ENCODE measurements around the gene EVI2B. TPM values are rescaled to one million over a fixed set of nuclear protein-coding genes. Genes with fewer than 3 reads are reported as not detected.
"Not testable (repeated sequence)": the region's sequence is repeated elsewhere in the genome, so short reads cannot be mapped to it uniquely, and the experiment has no call there.

The EVI2B gene
- total RNA-seq, 4 donors from 2014 or later = 1.4 to 21.0 (median 5.6) TPM

DNA sequence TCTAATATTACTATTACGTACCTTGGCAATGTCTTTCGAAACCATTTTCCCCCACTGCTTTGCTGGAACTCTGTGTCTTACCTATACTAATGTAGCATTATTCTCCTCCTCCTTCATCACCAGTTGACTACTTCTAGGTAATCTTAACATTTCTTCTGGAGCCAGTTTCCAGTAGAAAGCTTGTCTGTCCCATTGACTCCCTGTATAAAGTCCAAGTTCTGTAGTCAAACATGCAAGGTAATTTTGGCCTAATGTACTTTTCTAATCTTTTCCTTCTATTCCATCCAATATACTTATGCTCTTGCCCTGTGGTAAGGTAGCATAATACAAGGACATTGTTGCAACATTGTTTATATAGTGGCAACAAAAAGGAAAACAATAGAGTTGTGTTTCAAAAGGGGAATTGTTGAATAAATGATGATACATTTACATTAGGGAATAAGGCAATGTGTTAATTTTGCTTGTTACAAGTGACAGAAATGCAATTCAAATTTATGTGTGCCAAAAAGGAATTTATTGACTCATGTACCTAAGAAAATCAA is 44.7 kb downstream of the EVI2B start:
- Histone ChIP-seq H3K36me3 (peaks cover 0 to 16% (median 6%) of the 10 kb centered on the region in 4 donors), H3K27me3 (no peaks in the 10 kb centered on the region), H3K27ac (no peak overlapping the region), H3K4me3 (no peak overlapping the region), H3K9me3 (no peaks in the 10 kb centered on the region), H3K4me1 (peaks cover 0 to 6% (median 3%) of the 10 kb centered on the region in 4 donors)
- no peak for DNase-seq
- in situ Hi-C loops (cut with MboI; ENCODE audit: low pct_ligation_motif_present in 1 of 4, low pct_unique_long_range_greater_than_20kb in 1 of 4, low sequenced_read_pairs in 3 of 4) = no loop called here
- 95 to 97% methylated on average over 2 of the region's 2 CpGs for WGBS, 2 donors (ENCODE audit: low coverage in 1 of 2)
- TF ChIP-seq CTCF (IDR thresholded peaks at IDR 0.05) (no peak), POLR2AphosphoS5 (IDR thresholded peaks at IDR 0.05) (no peak), EP300 (IDR thresholded peaks at IDR 0.05; ENCODE audit: low read depth) (no peak), POLR2A (IDR thresholded peaks at IDR 0.05) (no peak)
- intact Hi-C loops (cut with DNase I; ENCODE audit: low total_unique reads) = no loop called here

DNA sequence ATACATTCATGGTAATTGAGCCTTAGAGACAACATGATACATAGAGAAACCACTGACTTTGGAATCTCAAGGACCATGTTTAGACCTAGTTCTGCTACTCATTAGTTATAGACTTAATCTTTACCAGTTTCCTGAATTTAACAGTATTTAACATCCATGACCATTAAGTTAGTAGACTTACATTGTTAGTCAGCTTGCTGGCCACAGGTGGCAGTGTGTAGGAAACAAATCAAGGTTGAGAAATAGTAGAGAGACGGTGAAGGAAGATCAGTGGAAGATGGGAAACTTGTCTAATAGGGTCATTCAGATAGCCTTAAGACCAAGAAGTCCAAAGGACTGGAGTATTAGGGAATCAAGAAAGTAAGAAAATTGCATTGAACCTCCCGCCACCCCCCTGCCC is 47.8 kb downstream of the EVI2B start:
- TF ChIP-seq EP300 (IDR thresholded peaks at IDR 0.05; ENCODE audit: low read depth) (no peak), POLR2A (IDR thresholded peaks at IDR 0.05) (no peak), CTCF (IDR thresholded peaks at IDR 0.05) (no peak), POLR2AphosphoS5 (IDR thresholded peaks at IDR 0.05) (no peak)

DNA sequence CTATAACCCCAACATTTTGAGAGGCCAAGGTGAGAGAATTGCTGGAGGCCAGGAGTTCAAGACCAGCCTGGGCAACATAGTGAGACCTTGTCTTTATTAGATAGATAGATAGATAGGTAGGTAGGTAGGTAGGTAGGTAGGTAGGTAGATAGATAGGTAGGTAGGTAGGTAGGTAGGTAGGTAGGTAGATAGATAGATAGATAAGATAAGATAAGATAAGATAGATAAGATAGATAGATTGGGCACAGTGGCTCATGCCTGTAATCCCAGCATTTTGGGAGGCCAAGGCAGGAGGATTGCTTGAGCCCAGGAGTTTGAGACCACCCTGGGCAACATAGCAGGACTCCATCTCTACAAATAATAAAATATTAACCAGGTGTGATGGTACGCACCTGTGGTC is 50.9 kb downstream of the EVI2B start:
- 80 to 100% methylated on average over 1 of the region's 1 CpG for WGBS, 2 donors (ENCODE audit: low coverage in 1 of 2)
- DNase-seq; H3K27me3 ChIP-seq; in situ Hi-C loops (cut with MboI; ENCODE audit: low pct_ligation_motif_present in 1 of 4, low pct_unique_long_range_greater_than_20kb in 1 of 4, low sequenced_read_pairs in 3 of 4); H3K9me3 ChIP-seq; intact Hi-C loops (cut with DNase I; ENCODE audit: low total_unique reads); H3K27ac ChIP-seq; H3K4me1 ChIP-seq; H3K4me3 ChIP-seq: not testable (repeated sequence)
- H3K36me3 ChIP-seq = peaks cover 0 to 31% (median 10%) of the 10 kb centered on the region in 4 donors

More for the DNA sequence above, 47.8 kb downstream of the EVI2B start:
- in situ Hi-C loops (cut with MboI; ENCODE audit: low pct_ligation_motif_present in 1 of 4, low pct_unique_long_range_greater_than_20kb in 1 of 4, low sequenced_read_pairs in 3 of 4) = no loop called here
- 87 to 95% methylated on average over 2 of the region's 2 CpGs for WGBS, 2 donors (ENCODE audit: low coverage in 1 of 2)
- DNase-seq = no peak
- Histone ChIP-seq H3K27ac (no peak overlapping the region), H3K4me3 (no peak overlapping the region), H3K27me3 (no peaks in the 10 kb centered on the region), H3K36me3 (peaks cover 0 to 23% (median 9%) of the 10 kb centered on the region in 4 donors), H3K4me1 (peaks cover 0 to 5% (median 0%) of the 10 kb centered on the region in 4 donors), H3K9me3 (no peaks in the 10 kb centered on the region)
- intact Hi-C loops (cut with DNase I; ENCODE audit: low total_unique reads) = no loop called here

DNA sequence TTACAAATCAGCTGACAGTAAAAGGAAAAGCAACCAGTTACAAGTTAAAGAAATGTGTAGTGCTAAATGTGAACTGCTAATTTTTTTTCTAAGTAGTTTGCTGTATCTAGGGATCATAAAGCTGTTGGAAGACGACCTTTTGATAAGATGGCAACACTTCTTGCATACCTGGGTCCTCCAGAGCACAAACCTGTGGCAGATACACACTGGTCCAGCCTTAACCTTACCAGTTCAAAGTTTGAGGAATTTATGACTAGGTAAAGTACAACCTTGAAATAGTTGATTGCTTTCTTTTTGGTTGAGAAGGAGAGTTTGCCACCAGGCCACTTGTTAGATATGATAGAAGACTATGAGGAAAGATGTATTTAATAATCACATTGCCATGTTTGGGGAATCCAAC is 52.3 kb downstream of the EVI2B start:
- no peak for DNase-seq
- no peaks in the 10 kb centered on the region for H3K4me1 ChIP-seq
- 50 to 55% methylated on average over 1 of the region's 1 CpG for WGBS, 2 donors (ENCODE audit: low coverage in 1 of 2)
- no peak for TF ChIP-seq CTCF (IDR thresholded peaks at IDR 0.05)
- TF ChIP-seq EP300 (IDR thresholded peaks at IDR 0.05; ENCODE audit: low read depth) = no peak
- no peak for TF ChIP-seq POLR2AphosphoS5 (IDR thresholded peaks at IDR 0.05)
- TF ChIP-seq POLR2A (IDR thresholded peaks at IDR 0.05) = no peak
- in situ Hi-C loops (cut with MboI; ENCODE audit: low pct_ligation_motif_present in 1 of 4, low pct_unique_long_range_greater_than_20kb in 1 of 4, low sequenced_read_pairs in 3 of 4) = no loop called here
- no peaks in the 10 kb centered on the region for H3K9me3 ChIP-seq
- H3K27me3 ChIP-seq = no peaks in the 10 kb centered on the region
- intact Hi-C loops (cut with DNase I; ENCODE audit: low total_unique reads) = no loop called here
- H3K27ac ChIP-seq = no peak overlapping the region
- H3K36me3 ChIP-seq = peaks cover 0 to 28% (median 10%) of the 10 kb centered on the region in 4 donors
- H3K4me3 ChIP-seq = no peak overlapping the region

DNA sequence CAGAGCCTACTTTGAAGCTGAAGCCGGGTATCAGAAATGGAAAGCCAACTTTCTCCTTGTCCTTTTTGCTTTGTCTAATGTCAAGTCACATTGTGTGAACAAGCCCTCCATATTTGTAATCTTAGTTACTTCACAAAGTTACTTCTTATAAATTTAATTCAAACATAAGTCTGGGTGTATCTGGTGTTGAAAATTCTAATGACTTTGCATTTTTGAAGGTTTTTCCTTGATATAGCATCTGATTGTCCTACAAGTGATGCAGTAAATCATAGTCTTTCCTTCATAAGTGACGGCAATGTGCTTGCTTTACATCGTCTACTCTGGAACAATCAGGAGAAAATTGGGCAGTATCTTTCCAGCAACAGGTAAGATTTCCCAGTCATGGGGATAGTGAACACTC is 53.7 kb downstream of the EVI2B start:
- no peak for DNase-seq
- Histone ChIP-seq H3K4me3 (no peak overlapping the region), H3K27ac (no peak overlapping the region), H3K27me3 (no peaks in the 10 kb centered on the region), H3K4me1 (no peaks in the 10 kb centered on the region), H3K9me3 (no peaks in the 10 kb centered on the region), H3K36me3 (peaks cover 0 to 15% (median 7%) of the 10 kb centered on the region in 4 donors)
- TF ChIP-seq POLR2AphosphoS5 (IDR thresholded peaks at IDR 0.05) (no peak), EP300 (IDR thresholded peaks at IDR 0.05; ENCODE audit: low read depth) (no peak), POLR2A (IDR thresholded peaks at IDR 0.05) (no peak), CTCF (IDR thresholded peaks at IDR 0.05) (no peak)
- 93 to 94% methylated on average over 3 of the region's 3 CpGs for WGBS, 2 donors (ENCODE audit: low coverage in 1 of 2)
- in situ Hi-C loops (cut with MboI; ENCODE audit: low pct_ligation_motif_present in 1 of 4, low pct_unique_long_range_greater_than_20kb in 1 of 4, low sequenced_read_pairs in 3 of 4) = no loop called here
- intact Hi-C loops (cut with DNase I; ENCODE audit: low total_unique reads) = no loop called here

All from transverse colon (tissue), 4 donors.